Hypothalamus (tissue), 51 donors: ENCODE results near the gene SPSB4.
"Not testable (repeated sequence)": the region's sequence is repeated elsewhere in the genome, so short reads cannot be mapped to it uniquely, and the experiment has no call there.

Source experiments
- DNase-seq, 51 donors: peaks; one replicate each; lab custom pipeline; 2025; lab: John Stamatoyannopoulos, UW

SPSB4 gene

GRCh38 chr3:141113680-141114079 is 62.5 kb downstream of the SPSB4 start:
- DNase-seq = not testable (repeated sequence)

- DNase-seq = no peak
Measured at GRCh38 chr3:141114179-141114745, 63.1 kb downstream of the SPSB4 start.

- no peak for DNase-seq
Measured at GRCh38 chr3:141114816-141115460, 63.8 kb downstream of the SPSB4 start.

GRCh38 chr3:141115789-141116541 is 64.8 kb downstream of the SPSB4 start:
- no peak for DNase-seq

GRCh38 chr3:141116721-141117120 is 65.6 kb downstream of the SPSB4 start:
- no peak for DNase-seq

GRCh38 chr3:141117982-141118381 is 66.8 kb downstream of the SPSB4 start:
- not testable (repeated sequence) for DNase-seq

GRCh38 chr3:141122455-141123030 is 71.4 kb downstream of the SPSB4 start:
- DNase-seq = no peak

- peak in 3 of 51 donors; percentile 0 to 17 (median 15) for DNase-seq
Measured at GRCh38 chr3:141123677-141124410, 72.7 kb downstream of the SPSB4 start.

GRCh38 chr3:141124715-141125114 is 73.6 kb downstream of the SPSB4 start:
- DNase-seq = no peak

- DNase-seq = no peak
Measured at GRCh38 chr3:141125351-141125750, 74.2 kb downstream of the SPSB4 start.

GRCh38 chr3:141126661-141127343 is 75.7 kb downstream of the SPSB4 start:
- DNase-seq = no peak

GRCh38 chr3:141127344-141128125 is 76.4 kb downstream of the SPSB4 start:
- DNase-seq = no peak

- no peak for DNase-seq
Measured at GRCh38 chr3:141128126-141128777, 77.1 kb downstream of the SPSB4 start.

GRCh38 chr3:141129049-141129448 is 77.9 kb downstream of the SPSB4 start:
- DNase-seq = no peak

GRCh38 chr3:141129541-141130011 is 78.4 kb downstream of the SPSB4 start:
- DNase-seq = no peak

- DNase-seq = no peak
Measured at GRCh38 chr3:141143517-141143916, 92.4 kb downstream of the SPSB4 start.

- DNase-seq = no peak
Measured at GRCh38 chr3:141146979-141147470, 95.9 kb downstream of the SPSB4 start.

- no peak for DNase-seq
Measured at GRCh38 chr3:141147657-141148056, 96.5 kb downstream of the SPSB4 start.

GRCh38 chr3:141148169-141148568 is 97.0 kb downstream of the SPSB4 start:
- DNase-seq = no peak
